ENCODE data around the gene AMIGO3.
A peak's percentile ranks its signal among the peaks of the same experiment; 100 is the strongest.

AMIGO3 gene

DNA sequence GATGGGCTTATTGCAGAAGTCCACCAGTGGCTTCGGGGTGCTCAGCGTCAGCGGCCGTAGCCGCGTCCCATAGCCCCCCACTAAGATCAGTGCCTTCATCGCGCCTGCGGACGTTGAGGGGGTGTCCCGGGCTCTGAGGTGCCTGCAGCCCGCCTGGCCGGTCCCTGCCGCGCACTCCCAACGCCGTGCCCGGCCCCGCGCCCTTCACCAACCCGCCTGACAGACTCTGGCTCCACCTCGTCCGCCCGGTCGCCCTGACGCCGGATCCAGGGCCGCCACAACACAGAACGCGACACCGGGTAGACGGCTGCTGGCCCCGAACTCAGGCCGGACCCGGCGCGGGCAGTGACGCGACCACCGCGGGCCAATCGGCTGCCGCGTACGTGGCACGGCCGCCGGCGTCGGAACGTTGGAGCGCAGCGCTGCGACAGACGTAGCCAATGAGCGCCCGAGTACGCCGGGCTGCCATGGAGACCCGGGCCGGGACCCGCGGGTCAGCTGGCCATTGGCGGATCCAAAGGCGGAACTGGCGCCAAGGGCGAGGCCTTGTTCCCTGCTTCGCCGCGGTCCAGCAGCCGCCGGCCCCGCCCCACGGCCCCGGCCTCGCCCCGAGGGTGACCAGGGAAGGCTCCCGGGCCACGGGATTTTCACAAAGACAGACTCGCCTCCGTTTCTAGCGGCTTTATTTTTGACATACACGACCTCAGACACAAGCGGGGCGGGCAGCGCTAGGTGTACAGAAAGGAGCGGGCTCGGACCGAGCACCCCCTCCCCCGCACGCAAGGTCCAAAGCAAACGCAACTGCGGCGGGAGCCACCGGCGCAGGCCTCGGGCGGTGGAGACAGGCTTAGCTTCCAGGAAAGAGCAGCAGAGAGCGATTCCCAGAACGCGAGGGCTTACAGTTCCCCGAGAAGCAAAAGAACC lies 4.4 kb upstream of the AMIGO3 start, which contains the start of gene GMPPB:
Gene GMPPB (minus strand): TSS at position 324 of the 924 bp plus-strand sequence. CDS start 225 bp downstream, at position 99.
- peak; percentile 76 to 80 for DNase-seq

GRCh38 chr3:49723296-49723627 lies 3.8 kb upstream of the AMIGO3 start:
- DNase-seq: no peak

DNA sequence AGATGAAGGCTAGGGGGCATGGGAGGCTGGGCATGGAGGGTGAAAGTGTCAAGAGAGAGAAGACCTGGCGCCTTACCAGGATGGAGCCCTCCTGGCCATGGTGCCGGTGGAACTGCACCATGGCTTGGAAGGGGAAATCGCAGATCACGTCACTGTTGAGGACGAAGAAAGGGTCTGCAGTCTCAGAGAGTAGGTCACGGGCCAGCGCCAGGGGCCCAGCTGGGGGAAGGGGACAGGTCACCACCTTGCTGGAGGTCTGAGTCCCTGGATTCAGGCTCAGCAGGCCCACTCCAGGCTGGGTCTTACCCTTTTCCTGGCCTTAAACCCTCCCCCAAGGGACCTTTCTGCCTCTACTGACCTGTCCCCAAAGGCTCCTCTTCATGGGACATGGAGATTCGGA lies 3.4 kb upstream of the AMIGO3 start:
- no peak for DNase-seq

DNA sequence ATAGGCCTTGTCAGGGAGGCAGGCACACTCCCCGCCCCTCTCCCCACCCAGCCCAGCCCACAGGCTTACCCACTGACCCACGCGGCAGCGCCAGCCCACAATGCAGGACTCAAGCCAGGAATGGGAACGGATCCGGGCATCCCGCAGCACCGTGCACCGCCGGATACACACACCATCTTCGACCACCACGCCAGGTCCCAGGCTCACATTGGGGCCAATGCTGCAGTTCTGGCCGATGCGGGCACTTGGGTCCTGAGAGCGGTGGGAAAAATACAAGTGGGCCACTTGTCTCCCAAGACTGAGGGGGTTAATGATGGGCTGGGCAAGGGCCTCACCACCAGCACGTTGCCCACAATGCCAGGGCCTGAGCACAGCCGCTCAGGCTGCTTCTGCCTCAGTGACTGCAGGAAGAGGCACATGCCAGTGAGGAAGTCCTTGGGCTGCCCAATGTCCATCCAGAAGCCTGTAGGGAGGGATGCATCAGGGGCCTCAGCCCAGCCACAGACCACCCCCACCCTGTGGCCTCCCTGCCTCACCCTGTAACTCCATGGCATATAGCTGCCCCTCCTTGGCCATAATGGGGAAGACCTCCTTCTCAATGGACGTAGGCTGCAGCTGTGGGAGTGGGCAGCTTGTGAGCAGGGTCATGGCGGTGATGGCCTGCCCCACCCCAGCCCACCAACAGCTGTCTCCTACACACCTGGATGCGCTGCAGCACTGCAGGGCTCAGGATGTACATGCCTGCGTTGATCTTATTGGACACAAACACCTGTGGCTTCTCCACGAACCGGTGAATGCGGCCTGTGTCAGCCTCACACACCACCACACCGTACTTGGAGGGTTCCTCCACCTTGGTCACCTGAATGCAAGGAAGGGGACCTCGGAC lies 2.7 kb upstream of the AMIGO3 start:
- no peak for DNase-seq

DNA sequence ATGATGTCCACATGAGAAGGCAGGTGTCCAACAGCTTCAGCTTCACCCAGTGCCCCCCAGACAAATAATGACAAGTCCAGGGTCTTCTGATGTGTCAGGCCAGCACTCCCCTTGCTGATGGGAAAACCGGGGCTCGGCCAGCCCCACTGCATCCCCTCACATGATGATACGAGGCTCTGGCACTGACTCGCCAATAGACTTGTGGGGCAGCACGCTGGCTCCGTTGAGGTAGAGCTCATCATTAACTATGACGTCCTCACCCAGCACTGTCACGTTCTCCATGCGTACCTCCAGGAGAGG lies 2.1 kb upstream of the AMIGO3 start:
- DNase-seq: no peak

DNA sequence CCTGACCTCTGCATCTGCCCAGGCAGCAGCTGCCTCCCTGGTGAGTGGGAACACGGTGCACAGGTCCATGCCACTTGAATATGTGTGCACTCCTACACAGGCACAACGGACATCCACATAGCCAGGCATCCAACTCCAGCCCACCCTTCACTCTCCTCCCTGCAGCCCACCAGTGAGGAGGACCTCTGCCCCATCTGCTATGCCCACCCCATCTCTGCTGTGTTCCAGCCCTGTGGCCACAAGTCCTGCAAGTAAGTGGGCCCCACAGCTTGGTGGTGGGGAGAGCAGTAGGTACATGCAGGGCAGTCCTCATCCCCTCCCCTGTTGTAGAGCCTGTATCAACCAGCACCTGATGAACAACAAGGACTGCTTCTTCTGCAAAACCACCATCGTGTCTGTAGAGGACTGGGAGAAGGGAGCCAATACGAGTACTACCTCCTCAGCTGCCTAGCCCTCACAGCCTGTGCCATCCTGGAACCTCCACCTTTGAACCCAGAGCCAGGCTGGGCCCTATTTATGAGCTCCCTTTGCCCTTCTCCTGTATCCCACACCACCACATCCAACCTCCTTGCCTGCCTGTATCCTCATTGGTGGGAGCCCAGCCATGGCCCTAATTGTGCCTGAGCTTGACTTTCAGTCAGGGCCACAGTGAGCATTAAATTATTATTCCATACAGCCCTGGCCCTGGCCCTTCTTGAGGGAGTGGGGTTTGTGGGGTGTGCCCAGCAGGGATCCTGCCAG lies 1.5 kb upstream of the AMIGO3 start:
- no peak for DNase-seq

DNA sequence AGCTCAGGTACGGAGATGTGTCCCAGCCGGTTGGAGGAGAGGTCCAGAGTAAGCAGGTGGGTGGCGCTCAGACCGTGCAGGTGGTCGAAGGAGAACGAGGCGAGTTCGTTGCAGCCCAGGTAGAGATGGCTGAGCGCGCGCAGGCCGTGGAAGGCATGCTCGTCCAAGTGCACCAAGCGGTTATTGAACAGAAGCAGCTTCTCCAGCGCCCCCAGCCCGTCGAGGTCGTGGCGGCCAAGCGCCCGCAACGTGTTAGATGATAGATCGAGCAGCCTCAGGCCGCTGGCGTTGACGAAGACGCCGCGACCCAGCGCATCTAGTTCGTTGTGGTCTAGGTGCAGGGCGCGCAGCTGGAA lies 648 bp downstream of the AMIGO3 start:
- DNase-seq: no peak

GRCh38 chr3:49717959-49718857 lies 1.3 kb downstream of the AMIGO3 start:
- no peak for DNase-seq

DNA sequence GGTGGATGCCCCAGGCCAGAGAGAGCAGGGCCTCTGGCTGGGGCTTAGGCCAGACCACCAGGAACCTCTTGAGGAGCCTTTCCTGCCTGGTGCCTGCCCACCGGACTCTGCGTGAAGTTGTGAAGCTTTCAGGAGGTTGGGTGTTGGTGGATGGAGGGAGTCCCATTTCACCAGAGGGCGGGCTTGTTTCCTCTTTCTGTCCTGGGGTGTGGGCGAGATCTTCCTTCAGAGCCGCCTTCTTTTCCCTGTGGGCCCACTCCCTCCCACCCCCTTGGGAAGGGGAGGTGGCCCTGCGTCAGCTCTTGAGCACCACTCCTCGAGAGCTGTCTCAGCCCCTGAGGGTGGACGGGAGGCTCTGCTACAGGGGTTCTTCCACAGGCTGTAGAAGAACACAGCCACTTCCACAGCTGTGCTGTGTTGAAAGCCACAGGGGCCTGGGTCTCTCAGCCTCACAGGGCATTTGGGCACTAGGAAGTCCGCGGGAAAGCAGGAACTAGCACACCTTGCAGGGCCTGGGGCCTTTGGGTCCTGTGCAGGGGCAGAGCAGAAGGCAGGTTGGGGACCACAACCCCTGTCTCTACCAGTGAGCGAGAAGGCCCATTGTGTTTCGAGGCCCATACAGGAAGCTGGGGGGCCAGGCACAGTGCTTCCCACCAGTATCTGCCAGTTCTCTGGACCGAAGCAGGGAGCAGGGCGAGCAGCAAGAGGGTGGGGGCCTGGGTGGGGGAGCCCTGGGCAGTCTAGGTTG lies 2.1 kb downstream of the AMIGO3 start:
- DNase-seq: no peak

DNA sequence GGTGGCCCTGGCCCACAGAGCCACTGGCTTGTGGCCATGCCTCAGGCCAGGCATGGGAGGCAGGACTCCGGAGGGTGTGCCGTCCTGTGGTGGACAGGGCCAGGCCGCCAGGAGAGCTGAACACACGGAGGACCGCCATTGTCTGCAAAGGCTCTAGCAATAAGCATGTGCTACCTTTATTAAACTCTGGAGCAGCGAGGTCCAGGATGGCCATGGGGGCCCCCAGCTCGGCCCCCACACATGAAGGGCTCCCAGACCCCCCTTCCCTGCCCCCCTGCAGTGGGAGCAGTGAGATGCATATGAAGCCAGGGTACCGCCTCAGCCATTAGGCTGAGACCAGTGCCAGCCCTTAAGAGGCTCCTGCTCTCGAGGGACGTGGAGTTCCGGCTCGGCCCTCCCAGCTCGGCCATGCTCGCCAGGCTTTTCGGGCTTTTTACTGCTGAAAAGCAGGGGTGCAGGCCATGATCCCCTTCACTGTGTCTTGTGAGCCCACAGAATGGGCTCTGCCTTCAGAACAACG lies 2.7 kb downstream of the AMIGO3 start:
- no peak for DNase-seq

DNA sequence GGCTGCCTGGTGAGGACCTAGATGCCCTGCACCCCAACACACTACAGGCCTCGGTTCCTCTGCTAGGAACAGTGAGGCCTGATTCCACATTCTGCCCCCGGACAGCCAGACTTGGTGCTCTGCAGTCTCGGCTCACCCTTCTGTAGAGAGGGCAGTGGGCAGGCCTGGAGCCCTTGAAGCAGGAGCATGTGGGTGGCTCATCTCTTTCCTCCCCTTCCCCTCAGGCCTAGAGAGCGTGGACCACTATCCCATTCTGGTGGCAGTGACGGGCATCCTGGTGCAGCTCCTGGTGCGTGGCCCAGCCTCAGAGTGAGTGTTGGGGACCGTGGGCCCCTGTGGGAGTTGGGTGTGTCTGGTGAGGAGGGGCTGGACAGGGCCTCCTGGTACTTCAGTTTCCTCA lies 3.3 kb downstream of the AMIGO3 start:
- DNase-seq: no peak

DNA sequence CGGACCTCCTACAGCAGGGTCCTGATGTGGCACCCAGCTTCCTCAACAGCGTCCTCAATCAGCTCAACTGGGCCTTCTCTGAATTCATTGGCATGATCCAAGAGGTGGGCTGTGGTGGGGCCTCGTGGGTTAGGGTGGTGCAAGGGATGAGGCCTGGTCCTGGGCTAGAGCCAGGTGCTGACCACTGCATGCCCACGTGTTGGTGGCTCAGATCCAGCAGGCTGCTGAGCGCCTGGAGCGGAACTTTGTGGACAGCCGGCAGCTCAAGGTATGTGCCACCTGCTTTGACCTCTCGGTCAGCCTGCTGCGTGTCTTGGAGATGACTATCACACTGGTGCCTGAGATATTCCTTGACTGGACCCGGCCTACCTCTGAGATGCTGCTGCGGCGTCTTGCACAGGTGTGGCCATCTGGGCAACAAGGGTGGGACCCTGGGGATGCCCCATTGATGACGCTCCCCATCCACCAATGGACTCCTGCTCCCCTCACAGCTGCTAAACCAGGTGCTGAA lies 3.8 kb downstream of the AMIGO3 start:
- DNase-seq: no peak

- no peak for DNase-seq
Measured at GRCh38 chr3:49714728-49715550, 4.5 kb downstream of the AMIGO3 start.

DNA sequence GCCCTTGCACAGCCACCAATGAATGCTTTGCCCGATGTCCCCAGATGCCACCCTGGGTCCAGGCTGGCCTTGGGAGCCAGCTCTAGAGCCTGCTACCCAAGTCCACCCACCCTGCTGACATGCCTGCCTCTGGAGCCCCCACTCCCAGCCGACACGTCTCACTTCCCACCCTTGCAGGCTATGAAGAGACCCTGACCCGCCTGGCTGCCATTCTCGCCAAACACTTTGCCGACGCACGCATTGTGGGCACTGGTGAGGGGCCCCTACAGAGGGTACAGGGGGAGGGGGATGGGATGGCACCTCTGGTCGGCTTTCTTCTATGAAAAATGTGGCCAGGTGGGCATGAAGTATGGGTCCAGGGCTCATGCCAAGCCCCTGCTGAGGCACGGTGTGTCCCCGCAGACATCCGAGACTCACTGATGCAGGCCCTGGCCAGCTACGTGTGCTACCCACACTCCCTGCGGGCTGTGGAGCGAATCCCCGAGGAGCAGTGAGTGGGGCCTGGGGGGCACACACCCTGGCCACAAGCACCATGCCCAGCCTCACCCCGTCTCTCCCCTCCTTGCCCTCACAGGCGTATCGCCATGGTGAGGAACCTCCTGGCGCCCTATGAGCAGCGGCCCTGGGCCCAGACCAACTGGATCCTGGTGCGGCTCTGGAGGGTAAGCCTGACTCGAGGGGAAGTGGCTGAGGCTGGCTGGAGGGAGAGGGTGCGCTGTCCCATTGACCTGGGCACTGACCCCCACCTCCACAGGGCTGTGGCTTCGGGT lies 6.0 kb downstream of the AMIGO3 start:
- DNase-seq: no peak

GRCh38 chr3:49712631-49713317 lies 6.7 kb downstream of the AMIGO3 start:
- no peak for DNase-seq

DNA sequence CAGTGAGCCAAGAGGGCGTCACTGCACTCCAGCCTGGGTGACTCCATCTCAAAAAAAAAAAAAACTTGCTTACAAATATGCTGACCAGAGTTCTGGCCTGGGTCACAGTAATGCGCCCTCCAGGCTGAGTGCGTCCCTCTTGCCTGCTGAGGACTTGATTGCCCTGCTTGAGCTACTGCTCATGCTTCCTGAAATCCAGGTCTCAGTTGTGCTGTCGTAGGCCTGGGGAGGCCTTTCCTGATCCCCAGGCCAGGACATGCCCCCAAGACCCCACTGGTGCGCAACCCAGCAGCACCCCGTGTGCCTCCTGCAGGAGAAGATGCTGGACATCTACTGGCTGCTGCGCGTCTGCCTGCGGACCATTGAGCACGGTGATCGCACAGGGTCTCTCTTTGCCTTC lies 7.3 kb downstream of the AMIGO3 start:
- DNase-seq: no peak

DNA sequence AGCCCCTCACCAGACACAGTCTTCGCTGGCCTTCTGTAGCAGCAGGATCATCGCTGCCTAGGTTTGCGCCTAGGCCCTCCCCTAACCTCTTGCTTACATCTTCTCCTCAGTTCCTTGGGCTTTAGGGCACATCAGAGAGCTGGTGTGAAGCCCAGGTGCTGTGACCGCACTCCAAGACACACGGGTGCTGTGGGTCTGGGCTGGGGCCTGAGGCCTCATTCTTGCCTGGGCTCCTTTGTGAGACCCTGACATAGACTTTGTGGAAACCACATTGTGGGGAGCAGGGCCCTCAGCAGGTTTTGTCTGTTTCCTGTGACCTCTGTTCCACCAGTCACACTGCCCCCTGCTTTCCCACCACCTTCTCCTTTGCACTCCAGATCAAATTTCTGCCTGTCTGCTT lies 8.0 kb downstream of the AMIGO3 start:
- DNase-seq: no peak

DNA sequence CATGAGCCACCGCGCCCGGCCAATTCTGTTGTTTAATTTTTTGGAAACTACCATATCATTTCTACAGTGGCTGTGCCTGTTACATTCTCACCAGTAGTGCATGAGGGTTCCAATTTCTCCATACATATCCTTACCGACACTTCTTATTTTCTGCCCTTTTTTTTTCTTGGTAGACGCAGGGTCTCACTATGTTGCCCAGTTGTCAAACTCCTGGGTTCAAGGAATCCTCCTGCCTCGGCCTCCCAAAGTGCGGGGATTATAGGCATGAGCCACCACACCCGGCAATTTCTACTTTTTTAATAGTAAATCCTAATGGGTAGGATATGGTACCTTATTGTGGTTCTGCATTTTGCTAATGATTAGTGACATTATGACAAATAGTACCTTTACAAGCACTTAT lies 9.6 kb downstream of the AMIGO3 start:
- DNase-seq: no peak

DNA sequence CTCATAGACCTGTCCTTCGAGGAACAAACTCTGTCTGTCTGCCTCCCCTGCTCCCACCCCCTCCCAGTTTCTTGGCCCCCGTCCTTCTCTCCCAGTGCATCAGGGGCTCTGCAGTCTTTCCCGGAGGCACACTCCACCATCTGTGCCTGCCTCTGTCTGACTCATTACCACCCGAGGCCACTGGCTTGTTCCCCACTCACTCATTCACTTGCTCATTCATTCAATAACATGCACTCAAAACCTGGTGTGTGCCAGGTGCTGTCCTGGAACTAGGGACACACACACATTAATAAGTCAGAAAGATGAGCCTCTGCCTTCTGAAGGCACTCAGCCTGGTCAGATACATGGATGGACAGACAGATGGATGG lies 12.4 kb downstream of the AMIGO3 start:
- DNase-seq: no peak

All from SW 1271 (cell line).